A549 (cell line): Measurements from ENCODE around the gene SLC38A3. TPM values are rescaled to one million over a fixed set of nuclear protein-coding genes. Genes with fewer than 3 reads are reported as not detected.
A peak's percentile ranks its signal among the peaks of the same experiment; 100 is the strongest.

Source experiments
- ATAC-seq, 2 experiments: fragments of 200-7000 bp in 1 of 2; fragments of >200 bp in 1 of 2; cut with Nextera tagmentation in 1 of 2; cut with Tn5 transposase in 1 of 2; 3 replicates each; pipeline versions ENCODE4 v1.8.0 to v1.9.1; 2018 to 2020; ENCODE audit warnings: mild to moderate bottlenecking in 1 of 2, moderate library complexity in 1 of 2
- CTCF ChIA-PET: fragments of 300-600 bp; sonication (Branson Sonifier 250); formaldehyde crosslinking; extraction: SDS; loops from one replicate; lab custom pipeline; 2021; ENCODE audit warnings: antibody characterized with exemption, inconsistent platforms; lab: Yijun Ruan, JAX
- POLR2A ChIA-PET: fragments of 350-600 bp; formaldehyde crosslinking; extraction: SDS; loops from one replicate; lab custom pipeline; 2021; ENCODE audit warnings: antibody characterized with exemption, inconsistent platforms; lab: Yijun Ruan, JAX
- DNase-seq, 2 experiments: peaks; one replicate each; pipeline versions ENCODE4 v3.0.0 to v3.0.0-alpha.2; 2011 to 2016; ENCODE audit warnings: low read depth in 1 of 2, low spot score in 1 of 2
- FAIRE-seq: peaks from 2 replicates; lab custom pipeline; 2011; peaks lifted over from hg19 to GRCh38; lab: Jason Lieb, UNC
- H3K27ac ChIP-seq, 2 experiments: fragments of >200 bp; sonication (Bioruptor Twin); formaldehyde crosslinking; 3 replicates each; pipeline ENCODE4 v1.5.1; 2016 to 2017
- H3K4me1 ChIP-seq: fragments of >200 bp; sonication (Bioruptor Twin); formaldehyde crosslinking; 3 replicates; pipeline ENCODE4 v1.6.1; 2016
- H3K4me2 ChIP-seq: fragments of >200 bp; sonication (Bioruptor Twin); formaldehyde crosslinking; 3 replicates; pipeline ENCODE4 v1.6.1; 2016
- H3K4me3 ChIP-seq: fragments of >200 bp; sonication (Bioruptor Twin); formaldehyde crosslinking; 3 replicates; pipeline ENCODE4 v1.5.1; 2016
- H3K9me3 ChIP-seq: fragments of >200 bp; sonication (Bioruptor Twin); formaldehyde crosslinking; 3 replicates; pipeline ENCODE4 v1.6.1; 2016
- CEBPB ChIP-seq, 2 experiments: fragments of >200 bp in 1 of 2; sonication (Bioruptor Twin) in 1 of 2; formaldehyde crosslinking in 1 of 2; IDR thresholded peaks; 2 replicates each; pipeline ENCODE4 v1.6.1; 2012 to 2016
- EHMT2 ChIP-seq: fragments of 200-600 bp; sonication (generic); IDR thresholded peaks from 2 replicates; pipeline ENCODE4 v1.6.1; 2016; ENCODE audit warnings: antibody characterized with exemption, low read depth, mild to moderate bottlenecking, moderate library complexity
- EP300 ChIP-seq, 2 experiments: fragments of >200 bp; sonication (Bioruptor Twin); formaldehyde crosslinking; IDR thresholded peaks; 2 replicates in 1 of 2; 3 replicates in 1 of 2; pipeline ENCODE4 v1.6.1; 2016 to 2017
- FOSB ChIP-seq: fragments of 250-450 bp; sonication (Bioruptor Pico); IDR thresholded peaks from 2 replicates; pipeline ENCODE4 v1.5.0; 2020; ENCODE audit warnings: mild to moderate bottlenecking, moderate library complexity
- HEYL ChIP-seq: fragments of 250-450 bp; sonication (Bioruptor Pico); IDR thresholded peaks from 2 replicates; pipeline ENCODE4 v1.8.0; 2021; ENCODE audit warnings: mild to moderate bottlenecking, moderate library complexity
- JUNB ChIP-seq: fragments of >200 bp; sonication (Bioruptor Twin); formaldehyde crosslinking; IDR thresholded peaks from 2 replicates; pipeline ENCODE4 v1.6.1; 2016
- MAFK ChIP-seq: fragments of 450-650 bp; IDR thresholded peaks from 2 replicates; pipeline ENCODE4 v1.6.1; 2014; ENCODE audit not compliant: partially characterized antibody
- MAZ ChIP-seq: fragments of 150-350 bp; IDR thresholded peaks from 2 replicates; pipeline ENCODE4 v1.6.1; 2014; ENCODE audit warnings: antibody characterized with exemption, low read depth, low read length, borderline replicate concordance
- MYC ChIP-seq: IDR thresholded peaks from 2 replicates; pipeline ENCODE4 v1.6.1; 2012; ENCODE audit warnings: mild to moderate bottlenecking, inconsistent platforms, low read length, improper control_type of control experiment, borderline replicate concordance
- NR3C1 ChIP-seq: fragments of >200 bp; sonication (Bioruptor Twin); formaldehyde crosslinking; IDR thresholded peaks from 3 replicates; pipeline ENCODE4 v1.6.1; 2017
- RAD21 ChIP-seq, 2 experiments: fragments of >200 bp in 1 of 2; sonication (Bioruptor Twin) in 1 of 2; formaldehyde crosslinking in 1 of 2; IDR thresholded peaks in 1 of 2; conservative IDR thresholded peaks in 1 of 2; 2 replicates in 1 of 2; 3 replicates in 1 of 2; pipeline ENCODE4 v1.6.1; 2012 to 2018; ENCODE audit warnings: inconsistent platforms in 1 of 2
- RARB ChIP-seq: fragments of 250-450 bp; sonication (Bioruptor Pico); IDR thresholded peaks from 2 replicates; pipeline ENCODE4 v1.8.0; 2021; ENCODE audit warnings: mild to moderate bottlenecking, moderate library complexity
- SMC3 ChIP-seq: fragments of >200 bp; sonication (Bioruptor Twin); formaldehyde crosslinking; IDR thresholded peaks from 3 replicates; pipeline ENCODE4 v1.6.1; 2018; ENCODE audit warnings: inconsistent platforms
- SREBF2 ChIP-seq: fragments of 450-650 bp; IDR thresholded peaks from 2 replicates; pipeline ENCODE4 v1.6.1; 2014; ENCODE audit warnings: mild to moderate bottlenecking, moderate library complexity
- TP53 ChIP-seq: fragments of 250-450 bp; sonication (Bioruptor Pico); IDR thresholded peaks from 2 replicates; pipeline ENCODE4 v1.5.0; 2021; ENCODE audit warnings: mild to moderate bottlenecking, moderate library complexity
- ZSCAN20 ChIP-seq: fragments of 250-450 bp; sonication (Bioruptor Pico); IDR thresholded peaks from 2 replicates; pipeline ENCODE4 v1.8.0; 2022; ENCODE audit warnings: mild to moderate bottlenecking, moderate library complexity
- WGBS: methylation state at CpG from one replicate; pipeline ENCODE4 v1.1.6; 2017; ENCODE audit errors: missing lambda C conversion rate; 5-methylcytosine and 5-hydroxymethylcytosine counted together
- polyA plus RNA-seq, 4 experiments: library from polyadenylated mRNA; depleted of rRNA in 3 of 4; stranded (reverse); fragments of >200 nt; fragmentation: RNase III in 1 of 4; extraction: RNeasy Plus Mini Kit Qiagen cat#74134 plus additional on column Dnase treatment in 1 of 4; gene quantifications; 2 replicates in 3 of 4; 3 replicates in 1 of 4; pipeline ENCODE4 v1.2.3, GENCODE V29; 2011 to 2017
- TF ChIP-seq, protein P1 (sequence below): IDR thresholded peaks from 2 replicates; pipeline ENCODE4 v1.6.1; 2012; ENCODE audit warnings: low read depth, borderline replicate concordance
- TF ChIP-seq, protein P2 (sequence below): fragments of 250-450 bp; sonication (Bioruptor Pico); IDR thresholded peaks from 2 replicates; pipeline ENCODE4 v1.5.0; 2021; ENCODE audit warnings: mild to moderate bottlenecking, moderate library complexity, borderline replicate concordance
- TF ChIP-seq, protein P3 (sequence below): fragments of 250-450 bp; sonication (Bioruptor Pico); IDR thresholded peaks from 2 replicates; pipeline ENCODE4 v1.5.0; 2020; ENCODE audit warnings: low read depth, mild to moderate bottlenecking, moderate library complexity

Gene SLC38A3
- polyA plus RNA-seq, 2 of the 4 experiments (the other 2 are of a cell fraction): 0.05 TPM; not detected in 1

DNA sequence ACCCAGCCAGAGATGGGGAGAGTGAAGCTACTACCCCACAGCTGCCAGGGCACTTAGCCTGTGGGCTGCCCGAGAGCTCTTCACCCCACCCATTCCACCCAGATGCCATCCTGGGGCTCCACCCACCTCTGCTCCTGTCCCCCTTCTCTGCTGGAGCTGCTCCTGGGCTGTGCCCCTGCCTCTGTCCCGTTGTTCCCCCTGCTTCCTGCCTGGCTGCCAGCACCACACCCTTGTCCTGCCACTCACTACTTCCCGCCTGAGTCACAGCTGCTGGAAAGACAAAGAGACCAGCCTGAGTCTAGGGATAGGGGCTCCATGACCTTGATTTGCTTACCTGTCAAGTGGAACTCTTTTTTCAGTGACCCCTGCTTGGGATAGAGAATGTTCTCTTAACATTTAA lies 43.3 kb downstream of the SLC38A3 start:
- Histone ChIP-seq H3K4me1 (peaks cover 35% of the 10 kb centered on the region), H3K9me3 (no peaks in the 10 kb centered on the region), H3K4me2 (peak overlapping the region; percentile 50; the same call in 2 of the 3 replicates), H3K27ac (peak overlapping the region; percentile 59 to 82), H3K4me3 (no peak overlapping the region)
- TF ChIP-seq FOSB (CRISPR knock-in tag) (no peak), HEYL (no peak), TP53 (CRISPR knock-in tag) (no peak), ZSCAN20 (no peak), CEBPB (IDR thresholded peaks at IDR 0.05) (no peak), SMC3 (no peak), RAD21 (conservative IDR thresholded peaks at IDR 0.05 in 1 of 2, IDR thresholded peaks at IDR 0.05 in 1 of 2) (no peak), MAFK (no peak), RARB (no peak), NR3C1 (no peak), EP300 (IDR thresholded peaks at IDR 0.05) (no peak)
- TF ChIP-seq, protein P1, sequence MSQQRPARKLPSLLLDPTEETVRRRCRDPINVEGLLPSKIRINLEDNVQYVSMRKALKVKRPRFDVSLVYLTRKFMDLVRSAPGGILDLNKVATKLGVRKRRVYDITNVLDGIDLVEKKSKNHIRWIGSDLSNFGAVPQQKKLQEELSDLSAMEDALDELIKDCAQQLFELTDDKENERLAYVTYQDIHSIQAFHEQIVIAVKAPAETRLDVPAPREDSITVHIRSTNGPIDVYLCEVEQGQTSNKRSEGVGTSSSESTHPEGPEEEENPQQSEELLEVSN: no peak
- TF ChIP-seq, protein P2, sequence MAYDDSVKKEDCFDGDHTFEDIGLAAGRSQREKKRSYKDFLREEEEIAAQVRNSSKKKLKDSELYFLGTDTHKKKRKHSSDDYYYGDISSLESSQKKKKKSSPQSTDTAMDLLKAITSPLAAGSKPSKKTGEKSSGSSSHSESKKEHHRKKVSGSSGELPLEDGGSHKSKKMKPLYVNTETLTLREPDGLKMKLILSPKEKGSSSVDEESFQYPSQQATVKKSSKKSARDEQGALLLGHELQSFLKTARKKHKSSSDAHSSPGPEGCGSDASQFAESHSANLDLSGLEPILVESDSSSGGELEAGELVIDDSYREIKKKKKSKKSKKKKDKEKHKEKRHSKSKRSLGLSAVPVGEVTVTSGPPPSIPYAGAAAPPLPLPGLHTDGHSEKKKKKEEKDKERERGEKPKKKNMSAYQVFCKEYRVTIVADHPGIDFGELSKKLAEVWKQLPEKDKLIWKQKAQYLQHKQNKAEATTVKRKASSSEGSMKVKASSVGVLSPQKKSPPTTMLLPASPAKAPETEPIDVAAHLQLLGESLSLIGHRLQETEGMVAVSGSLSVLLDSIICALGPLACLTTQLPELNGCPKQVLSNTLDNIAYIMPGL (CRISPR knock-in tag): no peak
- DNase-seq (no peak), ATAC-seq (no peak), FAIRE-seq (no peak)
- ChIA-PET CTCF (interaction anchor here (1.3 to 11.2 kb wide), 5 partner anchors 11 to 76 kb away, joined by 4 to 219 read pairs (median 22); partner anchors contain the start of gene GNAI2), POLR2A (no interaction called here)
- WGBS: 11% methylated on average over 3 of the region's 3 CpGs

DNA sequence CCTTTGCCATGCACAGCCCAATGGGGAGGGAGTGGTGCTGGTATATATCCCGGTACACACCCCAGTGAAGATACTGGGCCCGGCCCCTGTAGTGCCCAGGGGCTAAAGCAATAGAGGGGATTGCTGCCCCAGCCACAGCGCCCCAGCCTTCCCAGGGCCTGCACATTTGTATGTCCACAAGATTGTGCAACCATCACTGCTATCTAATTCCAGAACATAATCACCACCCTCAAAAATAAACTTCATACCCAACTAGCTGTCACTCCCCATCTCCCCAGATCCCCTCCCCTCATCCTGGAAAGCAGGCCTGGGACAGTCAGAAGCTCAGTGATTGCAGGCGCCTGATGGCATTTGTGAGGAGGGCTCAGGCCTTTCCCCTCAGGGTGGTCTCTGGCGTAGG lies 44.4 kb downstream of the SLC38A3 start:
- no peak for TF ChIP-seq MYC
- no peak for TF ChIP-seq JUNB
- no peak for TF ChIP-seq NR3C1
- TF ChIP-seq, protein P1: no peak
- no peak for TF ChIP-seq MAFK
- no peak for FAIRE-seq
- Histone ChIP-seq H3K9me3 (no peaks in the 10 kb centered on the region), H3K27ac (no peak overlapping the region), H3K4me2 (no peak overlapping the region), H3K4me3 (no peak overlapping the region), H3K4me1 (peaks cover 35% of the 10 kb centered on the region)
- POLR2A ChIA-PET: no interaction called here
- ATAC-seq: no peak
- 100% methylated on average over 4 of the region's 5 CpGs for WGBS
- no peak for DNase-seq
- CTCF ChIA-PET: interaction anchor here (1.0 to 11.2 kb wide), 7 partner anchors 8 to 75 kb away, joined by 4 to 219 read pairs (median 7); partner anchors contain the start of genes GNAI2 and SEMA3B

DNA sequence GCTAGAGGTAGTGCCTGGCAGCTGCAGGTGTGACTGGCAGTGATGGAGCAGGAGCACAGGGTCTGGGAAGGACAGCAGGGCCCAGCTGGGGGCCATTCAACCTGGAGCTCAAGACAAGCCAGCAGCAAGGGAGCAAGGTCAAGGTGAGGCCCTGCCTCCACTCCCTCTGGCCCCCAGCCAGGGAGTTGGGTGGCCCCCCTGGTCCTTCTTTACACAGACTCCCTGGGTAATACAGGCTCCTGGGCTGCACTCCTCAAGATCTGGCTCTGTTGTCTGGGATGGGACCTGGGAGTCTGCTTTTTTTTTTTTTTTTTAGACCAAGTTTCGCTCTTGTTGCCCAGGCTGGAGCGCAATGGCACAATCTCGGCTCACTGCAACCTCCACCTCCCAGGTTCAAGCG lies 45.4 kb downstream of the SLC38A3 start:
- CTCF ChIA-PET: interaction anchor here (0.7 to 11.2 kb wide), 7 partner anchors 9 to 58 kb away, joined by 3 to 219 read pairs (median 4); partner anchors contain the start of genes GNAI2 and SEMA3B
- no peak overlapping the region for H3K27ac ChIP-seq
- no peak for FAIRE-seq

More for the DNA sequence above, 45.4 kb downstream of the SLC38A3 start:
- 93% methylated on average over 4 of the region's 4 CpGs for WGBS
- peaks cover 32% of the 10 kb centered on the region for H3K4me1 ChIP-seq
- H3K4me3 ChIP-seq: no peak overlapping the region
- ATAC-seq: no peak
- TF ChIP-seq, protein P1: no peak
- no peak for TF ChIP-seq MAZ
- TF ChIP-seq, protein P3, sequence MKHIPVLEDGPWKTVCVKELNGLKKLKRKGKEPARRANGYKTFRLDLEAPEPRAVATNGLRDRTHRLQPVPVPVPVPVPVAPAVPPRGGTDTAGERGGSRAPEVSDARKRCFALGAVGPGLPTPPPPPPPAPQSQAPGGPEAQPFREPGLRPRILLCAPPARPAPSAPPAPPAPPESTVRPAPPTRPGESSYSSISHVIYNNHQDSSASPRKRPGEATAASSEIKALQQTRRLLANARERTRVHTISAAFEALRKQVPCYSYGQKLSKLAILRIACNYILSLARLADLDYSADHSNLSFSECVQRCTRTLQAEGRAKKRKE (CRISPR knock-in tag): no peak
- no peak for TF ChIP-seq SREBF2
- TF ChIP-seq SMC3: no peak
- no peak for TF ChIP-seq ZSCAN20
- TF ChIP-seq EHMT2: no peak
- POLR2A ChIA-PET: no interaction called here
- no peak overlapping the region for H3K4me2 ChIP-seq
- no peaks in the 10 kb centered on the region for H3K9me3 ChIP-seq
- no peak for DNase-seq
